Osteoblast (primary cell): Measurements from ENCODE around the gene TTC28. TPM values are rescaled to one million over a fixed set of nuclear protein-coding genes. Genes with fewer than 3 reads are reported as not detected.
"Not testable (repeated sequence)": the region's sequence is repeated elsewhere in the genome, so short reads cannot be mapped to it uniquely, and the experiment has no call there.

ENCODE experiments used
- DNase-seq: peaks from one replicate; pipeline ENCODE4 v3.0.0; 2011; ENCODE audit warnings: low spot score, mixed read lengths; ENCODE audit not compliant: insufficient read length; ENCODE audit errors: missing footprints
- H2AFZ ChIP-seq: 2 replicates; pipeline ENCODE4 v1.6.0; 2011; ENCODE audit warnings: mild to moderate bottlenecking, low read length
- H3K27ac ChIP-seq: 2 replicates; pipeline ENCODE4 v1.5.1; 2011; ENCODE audit warnings: mild to moderate bottlenecking, low read depth, low read length, moderate library complexity
- H3K27me3 ChIP-seq: 2 replicates; pipeline ENCODE4 v1.6.0; 2012; ENCODE audit warnings: mild to moderate bottlenecking, control low read depth, inconsistent platforms, low read length, moderate library complexity; ENCODE audit not compliant: insufficient read depth
- H3K36me3 ChIP-seq: 2 replicates; pipeline ENCODE4 v1.5.1; 2011; ENCODE audit warnings: mild to moderate bottlenecking, low read length, control low read depth, moderate library complexity; ENCODE audit not compliant: insufficient read depth
- H3K4me1 ChIP-seq: 2 replicates; pipeline ENCODE4 v1.5.1; 2011; ENCODE audit warnings: mild to moderate bottlenecking, low read length, control low read depth, moderate library complexity; ENCODE audit not compliant: insufficient read depth
- H3K4me2 ChIP-seq: 2 replicates; pipeline ENCODE4 v1.6.0; 2011; ENCODE audit warnings: mild to moderate bottlenecking, low read length; ENCODE audit not compliant: insufficient read depth
- H3K4me3 ChIP-seq: fragments of 200-600 bp; sonication (generic); 3 replicates; pipeline ENCODE4 v1.5.1; 2012; ENCODE audit warnings: mild to moderate bottlenecking, low read length, inconsistent platforms; ENCODE audit not compliant: insufficient read depth
- H3K79me2 ChIP-seq: 2 replicates; pipeline ENCODE4 v1.6.0; 2012; ENCODE audit warnings: mild to moderate bottlenecking, low read length, control low read depth, inconsistent platforms; ENCODE audit not compliant: insufficient read depth
- H3K9me3 ChIP-seq: 2 replicates; pipeline ENCODE4 v1.5.1; 2011; ENCODE audit warnings: low read depth, low read length, control low read depth
- H4K20me1 ChIP-seq: 2 replicates; pipeline ENCODE4 v1.6.0; 2012; ENCODE audit warnings: mild to moderate bottlenecking, low read length, control low read depth; ENCODE audit not compliant: insufficient read depth
- total RNA-seq: library from RNA; depleted of rRNA; stranded (reverse); fragments of >200 nt; gene quantifications from 2 replicates; pipeline ENCODE4 v1.2.3, GENCODE V29; 2012
- TF ChIP-seq, protein P1 (sequence below): IDR thresholded peaks from 2 replicates; pipeline ENCODE4 v1.5.1; 2011; ENCODE audit warnings: mild to moderate bottlenecking, low read depth, low read length, moderate library complexity; ENCODE audit errors: extremely low read depth

Gene TTC28
- total RNA-seq, 1 donor = 48.1 TPM

DNA sequence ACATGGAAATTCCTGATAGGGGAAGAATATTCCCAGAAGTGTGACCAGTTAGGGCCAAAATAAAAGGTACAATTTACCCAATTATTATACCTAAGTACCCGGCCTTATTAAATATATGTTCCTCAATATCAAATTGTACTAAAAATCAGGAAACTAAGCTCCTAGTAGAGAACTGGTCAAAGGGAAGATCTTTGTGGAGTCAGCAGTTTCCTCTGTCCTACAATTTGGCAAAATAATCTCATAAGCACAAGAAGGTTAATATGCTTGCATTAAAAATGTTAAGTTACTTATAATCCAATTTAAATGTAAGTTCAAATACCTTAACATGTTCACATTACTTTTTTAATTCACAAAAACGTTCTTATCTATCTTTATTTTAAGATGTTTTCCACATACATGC lies 10.3 kb downstream of the TTC28 start:
- Histone ChIP-seq H3K4me1 (peaks cover 5% of the 10 kb centered on the region), H3K9me3 (no peaks in the 10 kb centered on the region), H3K27me3 (no peaks in the 10 kb centered on the region), H3K4me2 (no peak overlapping the region), H2AFZ (no peak overlapping the region), H3K27ac (no peak overlapping the region), H3K4me3 (no peak overlapping the region), H3K36me3 (no peaks in the 10 kb centered on the region), H4K20me1 (no peaks in the 10 kb centered on the region), H3K79me2 (peaks cover 5% of the 10 kb centered on the region)
- TF ChIP-seq, protein P1, sequence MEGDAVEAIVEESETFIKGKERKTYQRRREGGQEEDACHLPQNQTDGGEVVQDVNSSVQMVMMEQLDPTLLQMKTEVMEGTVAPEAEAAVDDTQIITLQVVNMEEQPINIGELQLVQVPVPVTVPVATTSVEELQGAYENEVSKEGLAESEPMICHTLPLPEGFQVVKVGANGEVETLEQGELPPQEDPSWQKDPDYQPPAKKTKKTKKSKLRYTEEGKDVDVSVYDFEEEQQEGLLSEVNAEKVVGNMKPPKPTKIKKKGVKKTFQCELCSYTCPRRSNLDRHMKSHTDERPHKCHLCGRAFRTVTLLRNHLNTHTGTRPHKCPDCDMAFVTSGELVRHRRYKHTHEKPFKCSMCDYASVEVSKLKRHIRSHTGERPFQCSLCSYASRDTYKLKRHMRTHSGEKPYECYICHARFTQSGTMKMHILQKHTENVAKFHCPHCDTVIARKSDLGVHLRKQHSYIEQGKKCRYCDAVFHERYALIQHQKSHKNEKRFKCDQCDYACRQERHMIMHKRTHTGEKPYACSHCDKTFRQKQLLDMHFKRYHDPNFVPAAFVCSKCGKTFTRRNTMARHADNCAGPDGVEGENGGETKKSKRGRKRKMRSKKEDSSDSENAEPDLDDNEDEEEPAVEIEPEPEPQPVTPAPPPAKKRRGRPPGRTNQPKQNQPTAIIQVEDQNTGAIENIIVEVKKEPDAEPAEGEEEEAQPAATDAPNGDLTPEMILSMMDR = no peak
- DNase-seq = no peak

DNA sequence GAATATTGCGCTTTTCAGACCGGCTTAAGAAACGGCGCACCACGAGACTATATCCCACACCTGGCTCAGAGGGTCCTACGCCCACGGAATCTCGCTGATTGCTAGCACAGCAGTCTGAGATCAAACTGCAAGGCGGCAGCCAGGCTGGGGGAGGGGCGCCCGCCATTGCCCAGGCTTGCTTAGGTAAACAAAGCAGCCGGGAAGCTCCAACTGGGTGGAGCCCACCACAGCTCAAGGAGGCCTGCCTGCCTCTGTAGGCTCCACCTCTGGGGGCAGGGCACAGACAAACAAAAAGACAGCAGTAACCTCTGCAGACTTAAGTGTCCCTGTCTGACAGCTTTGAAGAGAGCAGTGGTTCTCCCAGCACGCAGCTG lies 16.1 kb downstream of the TTC28 start:
- not testable (repeated sequence) for H3K36me3 ChIP-seq, H3K4me3 ChIP-seq, H2AFZ ChIP-seq, H3K27ac ChIP-seq, DNase-seq, H3K4me2 ChIP-seq, H3K9me3 ChIP-seq, H3K4me1 ChIP-seq, H4K20me1 ChIP-seq, H3K27me3 ChIP-seq, H3K79me2 ChIP-seq

DNA sequence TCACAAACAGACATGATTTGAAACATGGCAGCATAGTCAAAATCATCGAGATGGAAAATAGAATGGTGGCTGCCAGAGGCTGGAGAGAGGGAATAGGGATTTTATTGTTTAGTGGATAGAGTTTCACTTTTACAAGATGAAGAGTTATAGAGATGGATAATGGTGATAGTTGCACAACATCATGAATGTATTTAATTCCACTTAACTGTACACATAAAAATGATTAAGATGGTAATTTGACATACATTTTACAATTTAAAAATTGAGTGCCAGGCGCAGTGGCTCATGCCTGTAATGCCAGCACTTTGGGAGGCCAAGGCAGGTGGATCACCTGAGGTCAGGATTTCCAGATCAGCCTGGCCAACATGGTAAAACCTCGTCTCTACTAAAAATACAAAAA lies 21.2 kb downstream of the TTC28 start:
- Histone ChIP-seq H4K20me1 (peaks cover 4% of the 10 kb centered on the region), H3K27me3 (no peaks in the 10 kb centered on the region), H3K4me1 (no peaks in the 10 kb centered on the region), H3K36me3 (no peaks in the 10 kb centered on the region), H3K9me3 (no peaks in the 10 kb centered on the region), H3K4me3 (no peak overlapping the region), H3K27ac (no peak overlapping the region), H3K79me2 (peaks cover 2% of the 10 kb centered on the region), H2AFZ (no peak overlapping the region), H3K4me2 (no peak overlapping the region)
- TF ChIP-seq, protein P1 = no peak
- no peak for DNase-seq

DNA sequence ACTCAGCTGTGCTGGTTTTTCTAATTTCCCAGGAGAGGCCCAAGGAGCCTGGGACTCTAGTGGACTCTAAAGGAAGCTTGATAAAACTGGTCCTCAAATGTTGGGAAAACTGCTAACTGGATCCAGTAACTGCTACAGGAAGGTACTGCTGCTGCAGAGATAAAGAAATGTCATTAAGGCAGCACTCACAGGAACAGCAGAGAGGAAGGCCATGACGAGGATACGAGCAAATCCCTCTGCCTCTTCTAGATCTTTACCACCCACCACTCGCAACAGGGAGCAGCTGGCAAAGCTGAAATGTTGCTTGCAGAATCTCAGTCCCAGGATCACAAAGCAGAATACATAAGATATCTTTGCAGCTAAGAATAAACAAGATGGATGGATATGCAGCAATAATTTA lies 23.5 kb downstream of the TTC28 start:
- H3K4me3 ChIP-seq = no peak overlapping the region
- H2AFZ ChIP-seq = no peak overlapping the region
- H3K4me2 ChIP-seq = no peak overlapping the region
- no peaks in the 10 kb centered on the region for H3K27me3 ChIP-seq
- DNase-seq = no peak
- no peaks in the 10 kb centered on the region for H3K9me3 ChIP-seq
- no peaks in the 10 kb centered on the region for H3K4me1 ChIP-seq
- TF ChIP-seq, protein P1 = no peak
- H3K36me3 ChIP-seq = no peaks in the 10 kb centered on the region
- H3K27ac ChIP-seq = no peak overlapping the region
- H4K20me1 ChIP-seq = peaks cover 4% of the 10 kb centered on the region
- peaks cover 2% of the 10 kb centered on the region for H3K79me2 ChIP-seq

DNA sequence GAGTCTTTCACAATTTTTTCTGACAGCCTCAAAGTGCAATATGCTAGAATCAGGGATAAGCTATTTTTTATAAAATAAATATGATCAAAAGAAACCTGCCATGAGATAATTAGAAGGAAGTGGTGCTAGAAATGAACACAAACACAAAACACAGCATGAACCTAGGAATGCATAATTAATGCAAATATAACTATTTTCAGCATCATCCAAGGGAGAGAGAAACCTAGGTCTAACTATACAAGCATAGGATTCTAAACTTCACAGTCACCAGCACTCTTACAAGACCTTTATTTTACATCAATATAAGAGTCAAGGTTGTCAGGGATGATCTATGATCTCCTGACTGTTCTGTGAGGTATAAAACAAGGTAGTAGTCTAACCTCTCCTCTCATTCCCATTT lies 29.2 kb downstream of the TTC28 start:
- no peaks in the 10 kb centered on the region for H3K27me3 ChIP-seq
- peaks cover 2% of the 10 kb centered on the region for H4K20me1 ChIP-seq
- peaks cover 5% of the 10 kb centered on the region for H3K79me2 ChIP-seq
- no peaks in the 10 kb centered on the region for H3K9me3 ChIP-seq
- H3K27ac ChIP-seq = no peak overlapping the region
- no peak overlapping the region for H2AFZ ChIP-seq
- no peaks in the 10 kb centered on the region for H3K4me1 ChIP-seq
- TF ChIP-seq, protein P1 = no peak
- no peak for DNase-seq
- no peak overlapping the region for H3K4me2 ChIP-seq
- no peak overlapping the region for H3K4me3 ChIP-seq
- H3K36me3 ChIP-seq = no peaks in the 10 kb centered on the region
